Measurements from ENCODE around the gene SYNE2. TPM values are rescaled to one million over a fixed set of nuclear protein-coding genes. Genes with fewer than 3 reads are reported as not detected.

SYNE2 gene
- total RNA-seq, 1 experiment from 2014 or later, result 48.5 TPM

- no peak for TF ChIP-seq CTCF (IDR thresholded peaks at IDR 0.05; ENCODE audit: insufficient read depth in 1 of 2, low read depth in 1 of 2, low read length in 1 of 2, severe bottlenecking in 1 of 2, unreplicated experiment in 1 of 2)
- Histone ChIP-seq H3K36me3 (ENCODE audit: control insufficient read depth, insufficient read depth, low read length) (no peaks in the 10 kb centered on the region), H3K4me3 (ENCODE audit: low read depth, low read length) (no peak overlapping the region), H3K9me3 (peaks cover 5% of the 10 kb centered on the region; the same call in 1 of the 2 replicates), H3K27me3 (replicated peaks; ENCODE audit: control insufficient read depth, insufficient read depth, low read length) (no peaks in the 10 kb centered on the region), H3K4me1 (peaks cover 10% of the 10 kb centered on the region)
- Mint-ChIP-seq H3K27ac (ENCODE audit: unreplicated experiment) (no peak overlapping the region), H3K4me1 (ENCODE audit: low read depth, unreplicated experiment) (no peaks in the 10 kb centered on the region), H3K36me3 (ENCODE audit: insufficient read depth, unreplicated experiment) (peaks cover 3% of the 10 kb centered on the region), H3K27me3 (ENCODE audit: insufficient read depth, unreplicated experiment) (no peaks in the 10 kb centered on the region), H3K4me3 (ENCODE audit: unreplicated experiment) (no peak overlapping the region), H3K9me3 (ENCODE audit: unreplicated experiment) (no peaks in the 10 kb centered on the region)
- intact Hi-C loops (cut with micrococcal nuclease; ENCODE audit: unreplicated experiment), result no loop called here
- CTCF ChIA-PET, result interaction anchor here (0.7 kb wide), 1 partner anchor 38 kb away, joined by 3 read pairs; no protein-coding TSS in a partner anchor
- peak in 1 of 2 experiments; percentile 20 for DNase-seq
- BruUV-seq (replicated peaks), result no TSS peak
- POLR2A ChIA-PET, result interaction anchor here (0.8 kb wide), 1 partner anchor 281 kb away, joined by 3 read pairs; the partner anchor contains the start of gene WDR89
Measured at GRCh38 chr14:63922696-63923421, 70.1 kb downstream of the SYNE2 start.

- Histone ChIP-seq H3K36me3 (ENCODE audit: control insufficient read depth, insufficient read depth, low read length) (no peaks in the 10 kb centered on the region), H3K9me3 (peaks cover 5% of the 10 kb centered on the region; the same call in 1 of the 2 replicates), H3K4me3 (ENCODE audit: low read depth, low read length) (no peak overlapping the region), H3K4me1 (peaks cover 10% of the 10 kb centered on the region), H3K27me3 (replicated peaks; ENCODE audit: control insufficient read depth, insufficient read depth, low read length) (no peaks in the 10 kb centered on the region)
- intact Hi-C loops (cut with micrococcal nuclease; ENCODE audit: unreplicated experiment), result no loop called here
- no peak overlapping the region for H3K4me3 Mint-ChIP-seq (ENCODE audit: unreplicated experiment)
- H3K36me3 Mint-ChIP-seq (ENCODE audit: insufficient read depth, unreplicated experiment), result peaks cover 6% of the 10 kb centered on the region
- H3K9me3 Mint-ChIP-seq (ENCODE audit: unreplicated experiment), result no peaks in the 10 kb centered on the region
- H3K4me1 Mint-ChIP-seq (ENCODE audit: low read depth, unreplicated experiment), result no peaks in the 10 kb centered on the region
- H3K27ac Mint-ChIP-seq (ENCODE audit: unreplicated experiment), result no peak overlapping the region
- ChIA-PET POLR2A (interaction anchor here (0.8 kb wide), 1 partner anchor 281 kb away, joined by 3 read pairs; the partner anchor contains the start of gene WDR89), CTCF (interaction anchor here (0.7 kb wide), 1 partner anchor 39 kb away, joined by 3 read pairs; no protein-coding TSS in a partner anchor)
- TF ChIP-seq CTCF (IDR thresholded peaks at IDR 0.05; ENCODE audit: insufficient read depth in 1 of 2, low read depth in 1 of 2, low read length in 1 of 2, severe bottlenecking in 1 of 2, unreplicated experiment in 1 of 2), result no peak
- H3K27me3 Mint-ChIP-seq (ENCODE audit: insufficient read depth, unreplicated experiment), result no peaks in the 10 kb centered on the region
- no peak for DNase-seq
- no TSS peak for BruUV-seq (replicated peaks)
Measured at GRCh38 chr14:63923422-63923752, 70.6 kb downstream of the SYNE2 start.

- POLR2A ChIA-PET, result interaction anchor here (0.7 kb wide), 1 partner anchor 27 kb away, joined by 6 read pairs; no protein-coding TSS in a partner anchor
- H3K9me3 Mint-ChIP-seq (ENCODE audit: unreplicated experiment), result no peaks in the 10 kb centered on the region
- CTCF ChIA-PET, result no interaction called here
Measured at GRCh38 chr14:63924375-63924774, 71.6 kb downstream of the SYNE2 start.

More at GRCh38 chr14:63924375-63924774, 71.6 kb downstream of the SYNE2 start:
- no peak for DNase-seq
- no peak overlapping the region for H3K27ac Mint-ChIP-seq (ENCODE audit: unreplicated experiment)
- no peaks in the 10 kb centered on the region for H3K27me3 ChIP-seq (replicated peaks; ENCODE audit: control insufficient read depth, insufficient read depth, low read length)
- no peak overlapping the region for H3K4me3 Mint-ChIP-seq (ENCODE audit: unreplicated experiment)
- H3K4me1 ChIP-seq, result peaks cover 10% of the 10 kb centered on the region
- no peak for TF ChIP-seq CTCF (IDR thresholded peaks at IDR 0.05; ENCODE audit: insufficient read depth in 1 of 2, low read depth in 1 of 2, low read length in 1 of 2, severe bottlenecking in 1 of 2, unreplicated experiment in 1 of 2)
- H3K4me3 ChIP-seq (ENCODE audit: low read depth, low read length), result no peak overlapping the region
- peaks cover 5% of the 10 kb centered on the region; the same call in 1 of the 2 replicates for H3K9me3 ChIP-seq
- H3K36me3 ChIP-seq (ENCODE audit: control insufficient read depth, insufficient read depth, low read length), result no peaks in the 10 kb centered on the region
- H3K4me1 Mint-ChIP-seq (ENCODE audit: low read depth, unreplicated experiment), result no peaks in the 10 kb centered on the region
- no TSS peak for BruUV-seq (replicated peaks)
- intact Hi-C loops (cut with micrococcal nuclease; ENCODE audit: unreplicated experiment), result no loop called here
- no peaks in the 10 kb centered on the region for H3K27me3 Mint-ChIP-seq (ENCODE audit: insufficient read depth, unreplicated experiment)
- H3K36me3 Mint-ChIP-seq (ENCODE audit: insufficient read depth, unreplicated experiment), result peaks cover 6% of the 10 kb centered on the region

Data from Caco-2 (cell line).